Esophagus muscularis mucosa (tissue), 4 donors: ENCODE data around the gene FGF9. TPM values are rescaled to one million over a fixed set of nuclear protein-coding genes. Genes with fewer than 3 reads are reported as not detected.

ENCODE experiments used
- DNase-seq: peaks from one replicate; pipeline ENCODE4 v3.0.0-alpha.2; 2017; ENCODE audit errors: extremely low spot score
- H3K27ac ChIP-seq, 4 donors: fragments of 200-600 bp; sonication (generic); replicated peaks in 1 of 4; 1 replicate in 3 of 4; 2 replicates in 1 of 4; pipeline ENCODE4 v1.5.1; 2016 to 2019; ENCODE audit warnings: mild to moderate bottlenecking in 1 of 4
- H3K27me3 ChIP-seq, 4 donors: fragments of 200-600 bp; sonication (generic); one replicate each; pipeline versions ENCODE4 v1.5.1 to v1.6.0; 2016 to 2019
- H3K36me3 ChIP-seq, 4 donors: fragments of 200-600 bp; sonication (generic); one replicate each; pipeline ENCODE4 v1.5.1; 2016 to 2019
- H3K4me1 ChIP-seq, 4 donors: fragments of 200-600 bp; sonication (generic); one replicate each; pipeline ENCODE4 v1.5.1; 2016 to 2019
- H3K4me3 ChIP-seq, 4 donors: fragments of 200-600 bp; sonication (generic); 1 replicate in 2 of 4; 2 replicates in 2 of 4; pipeline ENCODE4 v1.5.1; 2016 to 2019; ENCODE audit warnings: mild to moderate bottlenecking in 4 of 4, moderate library complexity in 1 of 4
- H3K9me3 ChIP-seq, 4 donors: fragments of 200-600 bp; sonication (generic); 1 replicate in 3 of 4; 2 replicates in 1 of 4; pipeline ENCODE4 v1.5.1; 2016 to 2019
- EP300 ChIP-seq: sonication (generic); formaldehyde crosslinking; IDR thresholded peaks from one replicate; pipeline ENCODE4 v1.6.1; 2017; ENCODE audit warnings: antibody characterized with exemption
- POLR2A ChIP-seq: fragments of 450-650 bp; IDR thresholded peaks from one replicate; pipeline ENCODE4 v1.6.1; 2017; ENCODE audit warnings: antibody characterized with exemption, moderate library complexity, mild to moderate bottlenecking, low read depth
- POLR2AphosphoS5 ChIP-seq, 2 donors: sonication (generic); formaldehyde crosslinking; IDR thresholded peaks; one replicate each; pipeline ENCODE4 v1.6.1; 2017; ENCODE audit warnings: antibody characterized with exemption in 2 of 2
- WGBS: methylation state at CpG from one replicate; pipeline ENCODE4 v1.1.5; 2018; 5-methylcytosine and 5-hydroxymethylcytosine counted together
- intact Hi-C: fragments of 100-400 bp; cut with DNase I; formaldehyde crosslinking; loops from one replicate; pipeline ENCODE4 v1.15.1; 2023
- total RNA-seq, 4 donors: library from RNA; depleted of rRNA; stranded (reverse); fragments of >200 nt; gene quantifications; one replicate each; pipeline versions ENCODE4 v1.1.0 to v1.2.1, GENCODE V29; 2016
- TF ChIP-seq, protein P1 (sequence below), 3 experiments: fragments of 200-600 bp in 2 of 3; fragments of 450-650 bp in 1 of 3; sonication (generic) in 2 of 3; IDR thresholded peaks; one replicate each; pipeline ENCODE4 v1.5.1; 2017 to 2019; ENCODE audit warnings: antibody characterized with exemption in 3 of 3, mild to moderate bottlenecking in 2 of 3, moderate library complexity in 1 of 3

Gene FGF9
- total RNA-seq, 4 donors from 2014 or later, result 0.50 to 1.9 (median 1.5) TPM

DNA sequence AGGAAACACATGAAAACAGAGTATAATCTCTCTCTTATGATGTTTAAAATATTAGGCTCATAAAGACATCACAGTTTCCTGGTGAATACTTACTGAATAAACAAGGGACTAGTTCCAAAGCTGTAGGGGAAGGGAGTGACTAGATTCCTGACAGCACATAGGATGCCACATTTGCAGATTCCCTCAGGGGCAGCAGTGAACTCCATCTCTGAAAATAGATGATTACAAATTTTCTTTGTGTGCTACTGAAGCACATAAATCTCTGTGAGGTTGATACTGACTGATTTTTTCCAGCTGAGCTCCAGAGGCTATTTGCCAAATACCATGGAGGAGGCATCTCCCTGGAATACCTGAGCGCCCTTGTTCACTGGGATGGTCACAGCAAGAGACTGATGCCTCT, 77.3 kb downstream of the FGF9 start:
- Histone ChIP-seq H3K27me3 (no peaks in the 10 kb centered on the region), H3K4me1 (no peaks in the 10 kb centered on the region), H3K36me3 (no peaks in the 10 kb centered on the region), H3K27ac (no peak overlapping the region), H3K4me3 (no peak overlapping the region), H3K9me3 (no peaks in the 10 kb centered on the region)
- no peak for DNase-seq
- TF ChIP-seq POLR2AphosphoS5 (IDR thresholded peaks at IDR 0.05) (no peak), EP300 (no peak), POLR2A (no peak)
- TF ChIP-seq, protein P1, sequence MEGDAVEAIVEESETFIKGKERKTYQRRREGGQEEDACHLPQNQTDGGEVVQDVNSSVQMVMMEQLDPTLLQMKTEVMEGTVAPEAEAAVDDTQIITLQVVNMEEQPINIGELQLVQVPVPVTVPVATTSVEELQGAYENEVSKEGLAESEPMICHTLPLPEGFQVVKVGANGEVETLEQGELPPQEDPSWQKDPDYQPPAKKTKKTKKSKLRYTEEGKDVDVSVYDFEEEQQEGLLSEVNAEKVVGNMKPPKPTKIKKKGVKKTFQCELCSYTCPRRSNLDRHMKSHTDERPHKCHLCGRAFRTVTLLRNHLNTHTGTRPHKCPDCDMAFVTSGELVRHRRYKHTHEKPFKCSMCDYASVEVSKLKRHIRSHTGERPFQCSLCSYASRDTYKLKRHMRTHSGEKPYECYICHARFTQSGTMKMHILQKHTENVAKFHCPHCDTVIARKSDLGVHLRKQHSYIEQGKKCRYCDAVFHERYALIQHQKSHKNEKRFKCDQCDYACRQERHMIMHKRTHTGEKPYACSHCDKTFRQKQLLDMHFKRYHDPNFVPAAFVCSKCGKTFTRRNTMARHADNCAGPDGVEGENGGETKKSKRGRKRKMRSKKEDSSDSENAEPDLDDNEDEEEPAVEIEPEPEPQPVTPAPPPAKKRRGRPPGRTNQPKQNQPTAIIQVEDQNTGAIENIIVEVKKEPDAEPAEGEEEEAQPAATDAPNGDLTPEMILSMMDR (IDR thresholded peaks at IDR 0.05), result no peak
- WGBS, result 71% methylated on average over 1 of the region's 1 CpG
- intact Hi-C loops, result no loop called here

DNA sequence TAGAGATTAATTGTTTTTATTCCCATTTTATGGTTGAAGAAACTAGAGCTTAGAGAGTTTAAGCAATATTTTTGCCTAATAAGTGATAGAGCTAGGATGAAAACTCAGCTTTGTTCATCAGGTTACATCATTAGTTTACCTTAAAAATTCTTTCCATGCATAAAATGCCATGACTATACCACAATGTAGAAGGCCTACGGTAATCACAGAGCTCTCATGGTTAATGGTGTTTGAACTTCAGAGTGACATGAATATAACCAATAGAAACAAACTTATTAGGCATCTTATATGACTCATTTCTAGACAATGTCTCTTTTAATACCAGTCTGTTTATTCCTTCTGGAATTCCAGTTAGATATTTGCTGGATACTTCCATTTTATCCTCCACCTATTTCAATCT, 78.5 kb downstream of the FGF9 start:
- intact Hi-C loops, result no loop called here
- Histone ChIP-seq H3K36me3 (no peaks in the 10 kb centered on the region), H3K27me3 (no peaks in the 10 kb centered on the region), H3K4me1 (no peaks in the 10 kb centered on the region), H3K27ac (no peak overlapping the region), H3K9me3 (no peaks in the 10 kb centered on the region), H3K4me3 (no peak overlapping the region)
- no peak for TF ChIP-seq POLR2A
- TF ChIP-seq POLR2AphosphoS5 (IDR thresholded peaks at IDR 0.05), result no peak
- TF ChIP-seq EP300, result no peak
- TF ChIP-seq, protein P1 (IDR thresholded peaks at IDR 0.05), result no peak
- DNase-seq, result no peak
- 63% methylated on average over 1 of the region's 1 CpG for WGBS

DNA sequence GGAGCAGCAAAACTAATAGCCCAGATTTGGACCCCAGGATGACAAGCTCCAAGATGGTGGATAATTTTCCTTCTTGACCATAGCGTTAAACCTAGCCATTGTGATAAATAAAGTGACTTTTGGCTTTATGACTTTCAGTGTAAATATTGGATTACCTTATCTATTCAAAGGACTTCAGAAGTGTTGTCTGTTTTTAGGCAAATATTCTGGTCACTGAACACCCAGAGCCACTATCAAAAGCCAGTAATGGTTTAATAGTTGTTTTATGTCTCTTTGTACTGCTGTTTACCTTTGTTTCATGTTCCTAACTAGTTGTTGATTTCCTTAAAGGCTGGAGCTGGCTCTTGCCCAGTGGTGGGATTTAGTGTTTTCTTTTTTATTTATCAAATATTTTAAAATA, 81.6 kb downstream of the FGF9 start:
- no peak for DNase-seq
- no peak for TF ChIP-seq POLR2A
- TF ChIP-seq, protein P1 (IDR thresholded peaks at IDR 0.05), result no peak
- TF ChIP-seq POLR2AphosphoS5 (IDR thresholded peaks at IDR 0.05), result no peak
- no peak for TF ChIP-seq EP300
- Histone ChIP-seq H3K27me3 (no peaks in the 10 kb centered on the region), H3K4me3 (no peak overlapping the region), H3K4me1 (no peaks in the 10 kb centered on the region), H3K36me3 (no peaks in the 10 kb centered on the region), H3K27ac (no peak overlapping the region), H3K9me3 (no peaks in the 10 kb centered on the region)
- 91% methylated on average over 1 of the region's 1 CpG for WGBS
- intact Hi-C loops, result no loop called here

DNA sequence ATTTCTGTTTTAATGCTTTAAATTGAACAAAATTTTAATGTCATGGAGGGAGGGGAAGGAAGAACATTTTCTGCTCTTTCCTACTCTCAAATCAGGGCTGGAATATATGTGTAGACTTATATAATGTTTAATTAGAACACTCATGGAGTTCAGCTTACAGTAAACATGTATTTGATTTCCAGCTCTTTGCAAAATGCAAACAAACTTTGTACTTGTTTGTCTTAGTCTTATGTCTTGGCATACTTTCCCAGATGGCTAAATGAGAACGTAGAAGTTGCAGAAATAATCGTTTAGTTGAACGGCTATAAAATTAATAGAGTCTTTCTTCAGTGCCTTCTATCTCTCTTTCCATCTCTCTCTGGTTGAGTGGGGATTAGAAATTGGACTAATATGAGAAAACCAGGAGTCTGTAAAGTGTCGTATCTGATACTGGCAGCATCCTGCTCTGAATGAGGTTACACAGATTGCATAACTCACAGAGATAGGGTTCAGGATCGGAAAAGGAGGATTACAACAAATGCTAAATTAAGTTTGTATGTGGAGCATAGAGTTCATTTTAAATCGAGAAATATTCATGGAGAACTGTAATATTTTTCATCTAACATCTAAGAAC, 82.3 kb downstream of the FGF9 start:
- TF ChIP-seq POLR2A (no peak), EP300 (no peak), POLR2AphosphoS5 (IDR thresholded peaks at IDR 0.05) (no peak)
- TF ChIP-seq, protein P1 (IDR thresholded peaks at IDR 0.05), result no peak
- intact Hi-C loops, result no loop called here
- 80% methylated on average over 6 of the region's 6 CpGs for WGBS

More for the DNA sequence above, 82.3 kb downstream of the FGF9 start:
- Histone ChIP-seq H3K4me1 (no peaks in the 10 kb centered on the region), H3K27ac (no peak overlapping the region), H3K36me3 (no peaks in the 10 kb centered on the region), H3K9me3 (no peaks in the 10 kb centered on the region), H3K27me3 (no peaks in the 10 kb centered on the region), H3K4me3 (no peak overlapping the region)
- no peak for DNase-seq

Other genes starting within 250 kb of the FGF9 start
- 10 to 100 TPM; 47.4 to 53.3 (median 50.2) TPM for gene ZDHHC20, start 211.8 kb upstream of the FGF9 start, total RNA-seq
- gene MICU2, start 66.9 kb upstream of the FGF9 start, total RNA-seq, result 10 to 100 TPM; 31.6 to 39.5 (median 36.0) TPM